Neural crest cell (in vitro differentiated cells): ENCODE results near the gene OR2F1. TPM values are rescaled to one million over a fixed set of nuclear protein-coding genes. Genes with fewer than 3 reads are reported as not detected.

ENCODE experiments used
- DNase-seq: peaks from one replicate; pipeline ENCODE4 v3.0.0; 2021; ENCODE audit warnings: low read depth, mixed read lengths, low spot score
- H3K27ac Mint-ChIP-seq: one replicate; pipeline ENCODE4 v1.8.0; 2021; ENCODE audit warnings: mild to moderate bottlenecking, mixed read lengths; ENCODE audit not compliant: unreplicated experiment
- H3K27me3 Mint-ChIP-seq: 2 replicates; pipeline ENCODE4 v1.8.0; 2021; ENCODE audit warnings: low read depth, mild to moderate bottlenecking, mixed read lengths
- H3K36me3 Mint-ChIP-seq: 2 replicates; pipeline ENCODE4 v1.8.0; 2021; ENCODE audit warnings: low read depth, mild to moderate bottlenecking, mixed read lengths
- H3K4me1 Mint-ChIP-seq: 2 replicates; pipeline ENCODE4 v1.8.0; 2021; ENCODE audit warnings: mixed read lengths
- H3K4me3 Mint-ChIP-seq: one replicate; pipeline ENCODE4 v1.8.0; 2021; ENCODE audit warnings: mild to moderate bottlenecking, mixed read lengths
- H3K9me3 Mint-ChIP-seq: 2 replicates; pipeline ENCODE4 v1.8.0; 2021; ENCODE audit warnings: mixed read lengths
- CTCF ChIP-seq: fragments of 200-600 bp; sonication (generic); conservative IDR thresholded peaks from 2 replicates; pipeline ENCODE4 v1.5.0; 2021; ENCODE audit warnings: antibody characterized with exemption, mild to moderate bottlenecking
- total RNA-seq: library from RNA; stranded (reverse); gene quantifications from 2 replicates; pipeline ENCODE4 v1.2.1, GENCODE V29; 2021

Gene OR2F1
- total RNA-seq, 1 donor from 2014 or later = not detected

- no peaks in the 10 kb centered on the region for H3K36me3 Mint-ChIP-seq
- peaks cover 4% of the 10 kb centered on the region for H3K9me3 Mint-ChIP-seq
- no peak for DNase-seq
- no peaks in the 10 kb centered on the region for H3K4me1 Mint-ChIP-seq
- no peak for TF ChIP-seq CTCF
- no peak overlapping the region for H3K4me3 Mint-ChIP-seq
- no peaks in the 10 kb centered on the region for H3K27me3 Mint-ChIP-seq
- no peak overlapping the region for H3K27ac Mint-ChIP-seq
These were observed 22.9 kb upstream of the OR2F1 start for GRCh38 chr7:143931739-143932138.

GRCh38 chr7:143934526-143935325 is 19.9 kb upstream of the OR2F1 start, which contains the start of gene OR2F2:
OR2F2 (plus strand) TSS chr7:143935233; CDS start chr7:143935233, 0 bp downstream.
- Mint-ChIP-seq H3K4me1 (no peaks in the 10 kb centered on the region), H3K4me3 (no peak within 1 kb of the TSS), H3K36me3 (no peaks in the 10 kb centered on the region), H3K27me3 (no peaks in the 10 kb centered on the region), H3K27ac (no peak within 1 kb of the TSS), H3K9me3 (peaks cover 4% of the 10 kb centered on the region)
- no peak for TF ChIP-seq CTCF
- no peak for DNase-seq

GRCh38 chr7:143936087-143937009 is 18.3 kb upstream of the OR2F1 start:
- Mint-ChIP-seq H3K36me3 (no peaks in the 10 kb centered on the region), H3K27me3 (no peaks in the 10 kb centered on the region), H3K4me3 (no peak overlapping the region), H3K27ac (no peak overlapping the region), H3K4me1 (no peaks in the 10 kb centered on the region), H3K9me3 (peaks cover 4% of the 10 kb centered on the region)
- TF ChIP-seq CTCF = no peak
- DNase-seq = no peak

- H3K9me3 Mint-ChIP-seq = no peaks in the 10 kb centered on the region
- no peaks in the 10 kb centered on the region for H3K4me1 Mint-ChIP-seq
- TF ChIP-seq CTCF = no peak
- H3K36me3 Mint-ChIP-seq = no peaks in the 10 kb centered on the region
- no peaks in the 10 kb centered on the region for H3K27me3 Mint-ChIP-seq
- H3K27ac Mint-ChIP-seq = peak overlapping the region; percentile 10
- no peak for DNase-seq
- H3K4me3 Mint-ChIP-seq = no peak overlapping the region
These were observed 16.0 kb upstream of the OR2F1 start for GRCh38 chr7:143938379-143939243.

GRCh38 chr7:143945423-143945822 is 9.2 kb upstream of the OR2F1 start:
- peaks cover 3% of the 10 kb centered on the region for H3K9me3 Mint-ChIP-seq
- no peak overlapping the region for H3K4me3 Mint-ChIP-seq
- no peak for TF ChIP-seq CTCF
- H3K27ac Mint-ChIP-seq = no peak overlapping the region
- no peaks in the 10 kb centered on the region for H3K27me3 Mint-ChIP-seq
- DNase-seq = no peak
- H3K4me1 Mint-ChIP-seq = no peaks in the 10 kb centered on the region
- no peaks in the 10 kb centered on the region for H3K36me3 Mint-ChIP-seq
